SKM-1 treated with dmso at 0.1 percent for 144 hours (cell line): Measurements from ENCODE around the gene FSD1L.
"Not testable (repeated sequence)": the region's sequence is repeated elsewhere in the genome, so short reads cannot be mapped to it uniquely, and the experiment has no call there.

Experiments
- DNase-seq: peaks from one replicate; lab custom pipeline; 2025; ENCODE audit not compliant: unreplicated experiment; lab: John Stamatoyannopoulos, UW

Gene FSD1L

GRCh38 chr9:105541838-105542237, 94.0 kb downstream of the FSD1L start:
- no peak for DNase-seq

DNA sequence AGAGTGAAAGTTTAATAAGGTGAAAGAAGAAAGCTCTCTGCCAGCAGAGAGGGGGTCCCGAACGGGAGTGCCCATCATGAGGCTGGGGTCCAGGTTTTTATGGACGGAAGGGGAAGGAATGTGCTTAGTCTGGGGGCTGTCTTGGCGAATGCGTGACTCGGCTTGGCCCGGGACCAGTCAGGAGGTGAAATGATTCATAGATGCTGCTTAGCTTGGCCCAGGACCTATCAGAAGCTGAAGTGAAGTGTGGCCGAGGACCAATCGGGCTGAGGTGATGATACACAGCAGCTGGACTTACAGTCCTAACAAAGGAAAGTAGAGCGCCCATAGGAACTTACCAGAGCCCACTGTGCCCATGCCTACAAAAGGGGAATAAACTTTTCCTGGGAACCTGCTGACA, 106.2 kb downstream of the FSD1L start:
- no peak for DNase-seq

DNA sequence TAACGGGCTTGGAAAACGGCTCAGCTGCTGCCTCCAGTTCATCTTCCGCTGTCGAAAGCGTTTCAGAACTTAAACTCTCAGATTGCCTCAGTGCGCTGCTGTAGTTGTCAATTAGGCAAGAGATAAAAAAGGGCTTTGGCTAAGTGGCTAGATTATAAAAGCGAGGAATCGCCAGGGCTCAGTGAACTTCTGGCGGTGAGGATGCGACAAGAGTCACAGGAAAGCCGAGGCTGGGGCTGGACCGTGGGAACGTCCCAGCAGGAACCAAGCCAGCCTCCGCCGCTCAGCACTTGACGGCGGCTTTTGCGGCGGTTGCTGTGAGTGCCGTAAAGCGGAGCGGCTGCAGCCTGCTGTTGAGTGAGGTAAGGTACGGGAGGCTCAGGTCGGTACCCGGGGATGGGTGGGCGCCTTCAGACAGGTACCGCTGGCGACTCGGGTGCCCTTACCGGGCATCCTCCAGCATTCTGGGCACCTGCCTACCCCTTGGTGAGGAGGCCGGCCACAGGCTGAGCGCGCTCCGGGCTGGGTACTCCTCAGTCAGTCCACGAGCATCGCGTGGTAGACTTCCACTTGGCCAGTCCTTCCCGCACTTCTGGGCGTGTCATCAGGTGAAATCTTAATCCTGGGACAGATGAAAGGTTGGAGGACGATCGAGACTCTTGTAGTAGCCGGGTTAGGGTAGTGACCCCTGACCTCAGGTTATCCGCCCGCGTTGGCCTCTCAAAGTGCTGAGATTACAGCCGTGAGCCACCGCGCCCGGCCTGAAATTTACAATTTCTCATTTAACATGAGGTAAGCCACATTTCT, 110.2 kb downstream of the FSD1L start, which contains the start of gene FKTN:
Gene FKTN (plus strand): TSS at position 328 of the 807 bp plus-strand sequence. CDS start 16,902 bp downstream, outside the sequence.
- peak; percentile 32 for DNase-seq

DNA sequence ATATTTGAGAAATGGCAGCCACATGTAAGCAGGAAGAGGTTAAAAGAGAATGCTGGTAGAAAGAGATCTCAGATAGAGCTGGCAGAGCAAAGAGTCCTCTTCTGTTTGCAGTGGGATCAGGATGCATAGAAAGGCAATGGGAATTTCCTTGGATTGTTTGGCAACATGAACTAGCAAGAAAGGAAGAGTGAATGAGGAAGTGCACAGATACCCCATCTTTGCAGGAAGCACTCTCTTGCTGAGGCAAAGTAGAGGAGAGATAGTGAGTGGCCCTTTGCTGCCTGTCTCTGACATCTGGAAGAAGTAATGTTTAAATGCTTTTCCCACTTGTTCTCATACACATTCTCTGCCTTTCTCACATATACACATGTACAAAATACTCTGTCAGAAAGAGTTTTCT, 124.6 kb downstream of the FSD1L start:
- no peak for DNase-seq

- DNase-seq = not testable (repeated sequence)
Measured at GRCh38 chr9:105579952-105580351, 132.1 kb downstream of the FSD1L start.

GRCh38 chr9:105581550-105581949, 133.7 kb downstream of the FSD1L start:
- not testable (repeated sequence) for DNase-seq

- no peak for DNase-seq
Measured at GRCh38 chr9:105593145-105593544, 145.3 kb downstream of the FSD1L start.
